GM11168 (cell line): ENCODE data around the gene MEG3.

Source experiments
- in situ Hi-C: fragments of 300-500 bp; cut with MboI; formaldehyde crosslinking; loops from one replicate; pipeline ENCODE4 v1.12.0; 2022; ENCODE audit warnings: low sequenced_read_pairs; ENCODE audit not compliant: unreplicated experiment

MEG3 gene

GRCh38 chr14:100857923-100858837, 32.3 kb downstream of the MEG3 start:
- in situ Hi-C loops = no loop called here

- in situ Hi-C loops = no loop called here
These were observed 32.9 kb downstream of the MEG3 start for GRCh38 chr14:100858838-100859220.

GRCh38 chr14:100859781-100860180, 33.9 kb downstream of the MEG3 start:
- in situ Hi-C loops = no loop called here

- in situ Hi-C loops = no loop called here
These were observed 34.8 kb downstream of the MEG3 start for GRCh38 chr14:100860556-100861187.

- in situ Hi-C loops = no loop called here
These were observed 35.4 kb downstream of the MEG3 start for GRCh38 chr14:100861188-100861936.

- in situ Hi-C loops = no loop called here
These were observed 36.0 kb downstream of the MEG3 start for GRCh38 chr14:100861937-100862247.

- in situ Hi-C loops = no loop called here
These were observed 36.4 kb downstream of the MEG3 start for GRCh38 chr14:100862277-100862676.

GRCh38 chr14:100862793-100863192, 36.9 kb downstream of the MEG3 start:
- in situ Hi-C loops = no loop called here

- in situ Hi-C loops = no loop called here
These were observed 38.3 kb downstream of the MEG3 start for GRCh38 chr14:100864206-100864605.

GRCh38 chr14:100864960-100865681, 39.2 kb downstream of the MEG3 start:
- in situ Hi-C loops = no loop called here

GRCh38 chr14:100865682-100866591, 40.0 kb downstream of the MEG3 start:
- in situ Hi-C loops = no loop called here

- in situ Hi-C loops = no loop called here
These were observed 41.0 kb downstream of the MEG3 start for GRCh38 chr14:100866666-100867630.

- in situ Hi-C loops = no loop called here
These were observed 41.9 kb downstream of the MEG3 start for GRCh38 chr14:100867631-100868315.

GRCh38 chr14:100868621-100869370, 42.9 kb downstream of the MEG3 start:
- in situ Hi-C loops = no loop called here

GRCh38 chr14:100871234-100872186, 45.6 kb downstream of the MEG3 start:
- in situ Hi-C loops = no loop called here
